Trophoblast cell (in vitro differentiated cells and primary cell): ENCODE measurements around the gene RNASE2. TPM values are rescaled to one million over a fixed set of nuclear protein-coding genes. Genes with fewer than 3 reads are reported as not detected.
"Not testable (repeated sequence)": the region's sequence is repeated elsewhere in the genome, so short reads cannot be mapped to it uniquely, and the experiment has no call there.

Experiments
- DNase-seq, 2 donors: peaks; one replicate each; pipeline ENCODE4 v3.0.0-alpha.2; 2016
- H2AFZ ChIP-seq: 2 replicates; pipeline ENCODE4 v1.6.1; 2013; ENCODE audit warnings: low read length, moderate library complexity, mild to moderate bottlenecking; ENCODE audit not compliant: insufficient read depth, poor library complexity
- H2AK5ac ChIP-seq: 2 replicates; pipeline ENCODE4 v1.6.1; 2013; ENCODE audit warnings: mild to moderate bottlenecking, low read length
- H2BK120ac ChIP-seq: 2 replicates; pipeline ENCODE4 v1.6.1; 2013; ENCODE audit warnings: low read length, mild to moderate bottlenecking, moderate library complexity; ENCODE audit not compliant: insufficient read depth, poor library complexity
- H2BK12ac ChIP-seq: 2 replicates; pipeline ENCODE4 v1.6.1; 2013; ENCODE audit warnings: mild to moderate bottlenecking, low read length, moderate library complexity
- H2BK5ac ChIP-seq: 2 replicates; pipeline ENCODE4 v1.6.1; 2013; ENCODE audit warnings: low read length, low read depth, moderate library complexity, mild to moderate bottlenecking; ENCODE audit not compliant: poor library complexity
- H3K14ac ChIP-seq: 2 replicates; pipeline ENCODE4 v1.6.1; 2013; ENCODE audit warnings: mild to moderate bottlenecking, low read length
- H3K18ac ChIP-seq: 2 replicates; pipeline ENCODE4 v1.6.1; 2013; ENCODE audit warnings: mild to moderate bottlenecking, low read length
- H3K23ac ChIP-seq: 2 replicates; pipeline ENCODE4 v1.6.1; 2013; ENCODE audit warnings: low read length
- H3K27ac ChIP-seq: 2 replicates; pipeline ENCODE4 v1.5.1; 2013; ENCODE audit warnings: low read depth, mild to moderate bottlenecking, inconsistent platforms, low read length, moderate library complexity
- H3K27me3 ChIP-seq: 2 replicates; pipeline ENCODE4 v1.6.1; 2013; ENCODE audit warnings: inconsistent platforms, mild to moderate bottlenecking, low read length, moderate library complexity; ENCODE audit not compliant: insufficient read depth
- H3K36me3 ChIP-seq, 2 experiments: 1 replicate in 1 of 2; 2 replicates in 1 of 2; pipeline ENCODE4 v1.6.1; 2013; ENCODE audit warnings: low read length in 2 of 2, mild to moderate bottlenecking in 2 of 2, moderate library complexity in 1 of 2; ENCODE audit not compliant: insufficient read depth in 2 of 2, control insufficient read depth in 1 of 2
- H3K4ac ChIP-seq: 2 replicates; pipeline ENCODE4 v1.6.1; 2013; ENCODE audit warnings: low read depth, mild to moderate bottlenecking, low read length, moderate library complexity
- H3K4me1 ChIP-seq, 2 experiments: 1 replicate in 1 of 2; 2 replicates in 1 of 2; pipeline ENCODE4 v1.6.1; 2013; ENCODE audit warnings: low read length in 2 of 2, mild to moderate bottlenecking in 2 of 2, moderate library complexity in 1 of 2; ENCODE audit not compliant: insufficient read depth in 2 of 2, control insufficient read depth in 1 of 2
- H3K4me2 ChIP-seq: 2 replicates; pipeline ENCODE4 v1.6.1; 2013; ENCODE audit warnings: inconsistent platforms, mild to moderate bottlenecking, low read length, moderate library complexity
- H3K4me3 ChIP-seq: 2 replicates; pipeline ENCODE4 v1.5.1; 2013; ENCODE audit warnings: mild to moderate bottlenecking, low read depth, low read length, inconsistent platforms
- H3K79me1 ChIP-seq: one replicate; pipeline ENCODE4 v1.6.1; 2013; ENCODE audit warnings: low read length
- H3K79me2 ChIP-seq: 2 replicates; pipeline ENCODE4 v1.6.1; 2013; ENCODE audit warnings: low read length, mild to moderate bottlenecking; ENCODE audit not compliant: control insufficient read depth, insufficient read depth, poor library complexity
- H3K9ac ChIP-seq: 2 replicates; pipeline ENCODE4 v1.6.1; 2013; ENCODE audit warnings: mild to moderate bottlenecking, low read length
- H3K9me3 ChIP-seq: 2 replicates; pipeline ENCODE4 v1.6.1; 2013; ENCODE audit warnings: low read depth, mild to moderate bottlenecking, control low read depth, inconsistent platforms, low read length; ENCODE audit not compliant: insufficient read depth
- H4K12ac ChIP-seq: 2 replicates; pipeline ENCODE4 v1.6.1; 2013; ENCODE audit warnings: low read depth, mild to moderate bottlenecking, low read length, moderate library complexity
- H4K8ac ChIP-seq: 2 replicates; pipeline ENCODE4 v1.6.1; 2013; ENCODE audit warnings: low read depth, mild to moderate bottlenecking, low read length, moderate library complexity
- H4K91ac ChIP-seq: one replicate; pipeline ENCODE4 v1.6.1; 2013; ENCODE audit warnings: low read depth, mild to moderate bottlenecking, low read length, moderate library complexity
- WGBS: extraction: QIAGEN DNeasy Blood & Tissue Kit; methylation state at CpG from one replicate; pipeline ENCODE4 v1.1.7; 2013; ENCODE audit warnings: missing lambda C conversion rate; ENCODE audit not compliant: insufficient read length, insufficient coverage; ENCODE audit errors: extremely low coverage; 5-methylcytosine and 5-hydroxymethylcytosine counted together
- polyA plus RNA-seq: library from polyadenylated mRNA; stranded (reverse); fragments of 200-250 nt; gene quantifications from 2 replicates; pipeline ENCODE4 v1.2.3, GENCODE V29; 2013

The RNASE2 gene
- not detected in 2 replicates for polyA plus RNA-seq

DNA sequence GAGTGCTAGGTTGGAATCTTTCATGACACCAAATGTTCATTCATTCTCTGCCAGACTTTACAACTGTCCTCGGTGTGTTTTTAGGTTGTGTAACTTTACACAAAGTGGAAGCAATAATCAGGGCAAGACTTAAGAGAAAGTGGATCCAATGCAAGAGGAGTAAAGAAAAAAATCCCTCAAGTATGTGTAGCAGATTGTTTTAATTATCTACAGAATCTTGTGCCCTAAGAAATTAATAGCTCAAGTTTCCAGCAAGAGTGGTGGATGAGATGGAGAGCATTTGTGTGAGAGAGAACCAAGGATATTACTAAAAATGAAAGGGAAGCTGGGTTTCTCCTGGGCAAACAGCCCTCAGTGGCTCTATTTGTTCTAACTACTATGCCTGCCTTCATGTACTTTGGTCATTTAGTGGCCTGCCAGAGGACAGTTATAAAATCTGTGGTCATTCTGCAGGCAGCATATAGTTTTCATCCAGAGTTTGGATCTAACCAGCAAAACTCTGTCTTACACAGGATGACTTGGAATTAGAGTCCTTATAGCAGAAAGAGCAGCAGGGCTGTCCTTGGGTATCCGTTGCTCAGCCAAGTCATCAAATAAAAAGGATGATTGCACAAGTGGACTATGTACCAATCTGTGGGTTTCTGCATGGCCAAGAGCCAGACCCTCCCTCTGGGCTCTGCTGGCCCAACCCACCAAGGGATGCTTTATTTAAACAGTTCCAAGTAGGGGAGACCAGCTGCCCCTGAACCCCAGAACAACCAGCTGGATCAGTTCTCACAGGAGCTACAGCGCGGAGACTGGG, at the start of gene RNASE2:
RNASE2 (plus strand) TSS at position 752 of the 802 bp plus-strand sequence. CDS start 285 bp downstream, outside the sequence.
- not testable (repeated sequence) for H3K27ac ChIP-seq, H2BK12ac ChIP-seq, H2AFZ ChIP-seq, H3K23ac ChIP-seq, H2BK5ac ChIP-seq, H3K9me3 ChIP-seq, H2BK120ac ChIP-seq, H3K4me3 ChIP-seq, H3K79me1 ChIP-seq, H3K4me2 ChIP-seq, H4K91ac ChIP-seq, H3K9ac ChIP-seq, H3K14ac ChIP-seq, H3K4me1 ChIP-seq, H4K12ac ChIP-seq, H2AK5ac ChIP-seq, DNase-seq, H3K79me2 ChIP-seq, H3K4ac ChIP-seq, H3K18ac ChIP-seq, H3K27me3 ChIP-seq, H3K36me3 ChIP-seq, H4K8ac ChIP-seq
- WGBS, result no CpG with 5 or more reads among the region's 4 CpGs

GRCh38 chr14:20905676-20906075, 49.6 kb upstream of the RNASE2 start:
- H2BK120ac ChIP-seq, result no peak overlapping the region
- no peak overlapping the region for H2BK12ac ChIP-seq
- H4K12ac ChIP-seq, result no peak overlapping the region
- H4K91ac ChIP-seq, result no peak overlapping the region
- no CpG with 5 or more reads among the region's 2 CpGs for WGBS
- no peak overlapping the region for H3K4me3 ChIP-seq
- H3K27ac ChIP-seq, result no peak overlapping the region
- no peak overlapping the region for H2BK5ac ChIP-seq
- no peak overlapping the region for H3K4ac ChIP-seq
- no peak overlapping the region for H3K14ac ChIP-seq
- no peaks in the 10 kb centered on the region for H3K79me1 ChIP-seq
- H3K9me3 ChIP-seq, result no peaks in the 10 kb centered on the region
- no peaks in the 10 kb centered on the region for H3K27me3 ChIP-seq
- H2AK5ac ChIP-seq, result no peak overlapping the region
- no peaks in the 10 kb centered on the region for H3K4me1 ChIP-seq
- H4K8ac ChIP-seq, result no peak overlapping the region
- H3K9ac ChIP-seq, result no peak overlapping the region
- no peak overlapping the region for H3K4me2 ChIP-seq
- H3K79me2 ChIP-seq, result no peaks in the 10 kb centered on the region
- no peak overlapping the region for H3K18ac ChIP-seq
- H3K36me3 ChIP-seq, result no peaks in the 10 kb centered on the region
- no peak for DNase-seq
- H3K23ac ChIP-seq, result no peak overlapping the region
- no peak overlapping the region for H2AFZ ChIP-seq

DNA sequence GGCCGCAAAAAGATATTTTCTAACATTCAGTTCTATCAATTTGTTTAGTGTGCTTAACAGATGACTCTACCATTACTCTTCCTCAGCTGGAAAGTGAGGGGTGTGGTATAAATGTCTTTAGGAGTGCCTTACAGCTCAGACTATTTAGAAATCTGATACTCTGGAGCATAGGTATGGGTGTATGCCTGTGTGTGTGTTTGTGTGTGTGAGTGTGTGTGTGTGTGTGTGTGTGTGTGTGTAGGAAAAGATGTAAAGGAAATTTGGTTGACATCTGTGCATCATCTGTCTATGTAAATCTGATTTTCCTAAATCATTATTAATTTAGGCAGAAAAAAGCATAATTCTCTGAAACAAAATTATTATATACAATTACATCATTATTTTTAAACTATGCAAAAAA, 48.1 kb upstream of the RNASE2 start:
- H2AFZ ChIP-seq, result no peak overlapping the region
- no peak overlapping the region for H2AK5ac ChIP-seq
- no peak overlapping the region for H3K27ac ChIP-seq
- H3K4ac ChIP-seq, result no peak overlapping the region
- H3K79me1 ChIP-seq, result no peaks in the 10 kb centered on the region
- no peak overlapping the region for H2BK12ac ChIP-seq
- WGBS, result no CpG with 5 or more reads among the region's 1 CpG
- no peak overlapping the region for H3K9ac ChIP-seq
- no peak overlapping the region for H3K14ac ChIP-seq
- no peak overlapping the region for H4K12ac ChIP-seq
- no peaks in the 10 kb centered on the region for H3K9me3 ChIP-seq
- H4K91ac ChIP-seq, result no peak overlapping the region
- no peak overlapping the region for H3K23ac ChIP-seq
- no peak overlapping the region for H2BK5ac ChIP-seq
- H3K18ac ChIP-seq, result no peak overlapping the region
- H3K4me2 ChIP-seq, result no peak overlapping the region
- no peak overlapping the region for H4K8ac ChIP-seq
- no peaks in the 10 kb centered on the region for H3K36me3 ChIP-seq
- no peaks in the 10 kb centered on the region for H3K27me3 ChIP-seq
- no peaks in the 10 kb centered on the region for H3K79me2 ChIP-seq
- H3K4me1 ChIP-seq, result no peaks in the 10 kb centered on the region
- H3K4me3 ChIP-seq, result no peak overlapping the region
- DNase-seq, result no peak
- H2BK120ac ChIP-seq, result no peak overlapping the region

DNA sequence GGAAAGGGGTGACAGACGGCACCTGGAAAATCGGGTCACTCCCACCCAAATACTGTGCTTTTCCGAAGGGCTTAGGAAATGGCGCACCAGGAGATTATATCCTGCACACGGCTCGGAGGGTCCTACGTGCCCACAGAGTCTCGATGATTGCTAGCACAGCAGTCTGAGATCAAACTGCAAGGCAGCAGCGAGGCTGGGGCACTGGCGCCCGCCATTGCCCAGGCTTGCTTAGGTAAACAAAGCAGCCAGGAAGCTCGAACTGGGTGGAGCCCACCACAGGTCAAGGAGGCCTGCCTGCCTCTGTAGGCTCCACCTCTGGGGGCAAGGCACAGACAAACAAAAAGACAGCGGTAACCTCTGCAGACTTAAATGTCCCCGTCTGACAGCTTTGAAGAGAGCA, 44.5 kb upstream of the RNASE2 start:
- not testable (repeated sequence) for H3K9ac ChIP-seq, H3K79me1 ChIP-seq, DNase-seq, H2BK5ac ChIP-seq, H2AK5ac ChIP-seq, H4K8ac ChIP-seq, H2BK12ac ChIP-seq, H3K4ac ChIP-seq, H3K18ac ChIP-seq, H3K14ac ChIP-seq, H3K4me2 ChIP-seq, H4K91ac ChIP-seq, H3K9me3 ChIP-seq, H4K12ac ChIP-seq, H3K27ac ChIP-seq, H3K4me1 ChIP-seq, H3K4me3 ChIP-seq, H3K23ac ChIP-seq, H3K36me3 ChIP-seq, H2AFZ ChIP-seq, H3K27me3 ChIP-seq, H2BK120ac ChIP-seq, H3K79me2 ChIP-seq
- no CpG with 5 or more reads among the region's 14 CpGs for WGBS
